ENCODE measurements around the gene RARG.
A peak's percentile ranks its signal among the peaks of the same experiment; 100 is the strongest.

The RARG gene

GRCh38 chr12:53223389-53224060 lies 8.5 kb downstream of the RARG start:
- peak; percentile 77 for DNase-seq (ENCODE audit: low spot score)

- DNase-seq (ENCODE audit: low spot score), result no peak
Measured at GRCh38 chr12:53222806-53223261, 9.2 kb downstream of the RARG start.

DNA sequence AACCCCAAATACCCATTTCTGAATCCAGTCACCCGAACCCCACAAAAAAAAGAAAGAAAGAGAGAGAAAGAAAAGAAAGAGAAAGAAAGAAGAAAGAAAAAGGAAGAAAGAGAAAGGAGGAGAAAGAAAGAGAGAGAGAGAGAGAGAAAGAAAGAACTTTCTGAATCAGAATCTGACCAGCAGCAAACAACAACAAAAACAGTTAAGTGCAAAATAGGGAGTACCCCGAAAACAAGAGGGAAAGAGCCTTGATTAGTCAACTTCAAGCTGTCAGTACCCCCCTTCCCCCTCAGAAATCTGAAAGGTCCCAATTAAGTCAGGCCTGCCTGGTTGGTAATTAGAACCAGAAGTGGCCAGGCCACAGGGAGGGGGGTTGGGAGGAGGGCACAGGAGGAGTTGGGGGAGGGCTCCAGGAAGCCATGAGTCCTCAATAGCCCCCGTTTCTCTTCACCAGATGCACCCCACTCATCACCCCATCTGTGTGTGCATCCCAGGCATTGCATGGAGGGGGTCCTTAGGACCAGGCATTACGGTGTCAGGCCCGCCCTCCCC lies 9.8 kb downstream of the RARG start:
- DNase-seq (ENCODE audit: low spot score), result no peak

- DNase-seq (ENCODE audit: low spot score), result peak; percentile 69
Measured at GRCh38 chr12:53221203-53222080, 10.6 kb downstream of the RARG start.

DNA sequence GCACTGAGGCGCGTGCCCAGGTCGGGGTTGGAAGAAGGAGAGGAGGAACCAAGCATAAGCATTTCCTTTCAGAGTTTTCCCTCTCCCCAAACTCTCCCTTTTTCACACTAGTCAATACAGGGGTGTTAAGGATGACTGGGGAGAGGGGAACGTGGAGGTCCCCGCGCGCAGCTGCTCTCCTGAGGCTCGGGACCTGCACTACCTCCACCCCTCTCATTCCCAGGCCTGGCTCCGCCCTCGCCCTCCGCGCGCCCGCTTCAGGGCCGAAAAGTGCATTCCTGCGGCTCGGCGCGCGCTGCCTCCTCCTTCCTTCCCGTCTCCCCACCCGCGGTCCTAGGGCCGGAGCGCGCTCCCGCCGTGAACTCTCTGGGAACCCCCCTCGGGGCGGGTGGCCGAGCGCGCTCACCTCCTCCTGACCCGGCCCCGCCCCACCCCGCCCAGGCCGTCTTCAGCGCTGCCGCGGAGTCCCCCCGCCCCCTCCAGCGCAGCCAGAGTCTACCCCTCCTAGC lies 11.3 kb downstream of the RARG start:
- DNase-seq (ENCODE audit: low spot score), result peak; percentile 81

- DNase-seq (ENCODE audit: low spot score), result peak; percentile 86
Measured at GRCh38 chr12:53219956-53220693, 11.9 kb downstream of the RARG start.

DNA sequence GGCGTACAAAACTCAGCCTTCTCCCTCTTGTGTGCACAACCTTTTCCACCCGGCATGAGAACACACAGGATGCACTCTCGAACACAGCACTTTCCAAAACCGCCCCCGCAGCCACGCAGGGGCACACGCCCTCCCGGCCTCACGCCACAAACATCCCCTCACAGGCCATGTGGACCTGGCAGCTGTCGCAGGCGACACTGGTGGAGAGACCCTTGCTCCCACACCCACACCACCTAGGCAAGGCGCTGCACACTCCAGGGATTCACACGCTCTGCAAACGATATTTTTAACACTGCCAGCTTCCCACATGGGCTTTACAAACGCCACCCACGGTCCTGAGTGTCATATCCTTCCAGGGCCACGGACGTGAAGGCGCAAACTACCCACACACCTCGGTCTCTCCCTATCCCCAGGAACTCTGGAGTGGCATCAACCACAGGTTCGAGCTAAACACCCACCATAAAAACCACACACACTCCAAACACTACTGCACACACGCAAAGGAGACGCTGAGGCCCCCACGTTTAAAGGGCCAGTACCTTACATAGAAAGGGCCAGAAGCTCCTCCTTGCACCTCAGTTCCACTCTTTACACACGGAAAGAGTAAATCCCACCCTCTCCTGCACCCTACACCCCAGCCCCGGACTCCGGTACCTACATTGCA lies 12.6 kb downstream of the RARG start:
- DNase-seq (ENCODE audit: low spot score), result no peak

- DNase-seq (ENCODE audit: low spot score), result no peak
Measured at GRCh38 chr12:53218551-53219291, 13.3 kb downstream of the RARG start.

DNA sequence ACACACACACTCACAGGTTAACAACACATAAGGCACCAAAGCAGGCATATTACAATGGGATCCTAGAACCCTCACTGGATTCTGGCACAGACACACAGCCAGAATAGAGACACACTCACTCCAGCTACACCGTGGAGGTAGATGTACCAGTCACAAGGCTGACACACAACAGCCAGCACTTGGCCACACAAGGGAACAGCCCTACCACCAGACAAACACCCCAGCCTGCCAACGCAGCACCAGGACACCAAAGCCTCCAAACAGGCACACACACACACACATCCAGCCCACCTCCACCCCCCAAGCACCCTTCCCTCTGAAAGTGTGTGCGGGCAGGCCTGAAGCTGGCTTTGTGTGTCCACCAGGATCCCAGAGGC lies 14.1 kb downstream of the RARG start:
- DNase-seq (ENCODE audit: low spot score), result no peak

- no peak for DNase-seq (ENCODE audit: low spot score)
Measured at GRCh38 chr12:53217051-53217930, 14.7 kb downstream of the RARG start.

GRCh38 chr12:53215497-53215896 lies 16.5 kb downstream of the RARG start:
- DNase-seq (ENCODE audit: low spot score), result no peak

GRCh38 chr12:53214687-53215455 lies 17.1 kb downstream of the RARG start:
- DNase-seq (ENCODE audit: low spot score), result no peak

- no peak for DNase-seq (ENCODE audit: low spot score)
Measured at GRCh38 chr12:53214221-53214620, 17.8 kb downstream of the RARG start.

GRCh38 chr12:53213348-53213747 lies 18.7 kb downstream of the RARG start:
- DNase-seq (ENCODE audit: low spot score), result peak; percentile 90

- DNase-seq (ENCODE audit: low spot score), result no peak
Measured at GRCh38 chr12:53212931-53213330, 19.1 kb downstream of the RARG start.

DNA sequence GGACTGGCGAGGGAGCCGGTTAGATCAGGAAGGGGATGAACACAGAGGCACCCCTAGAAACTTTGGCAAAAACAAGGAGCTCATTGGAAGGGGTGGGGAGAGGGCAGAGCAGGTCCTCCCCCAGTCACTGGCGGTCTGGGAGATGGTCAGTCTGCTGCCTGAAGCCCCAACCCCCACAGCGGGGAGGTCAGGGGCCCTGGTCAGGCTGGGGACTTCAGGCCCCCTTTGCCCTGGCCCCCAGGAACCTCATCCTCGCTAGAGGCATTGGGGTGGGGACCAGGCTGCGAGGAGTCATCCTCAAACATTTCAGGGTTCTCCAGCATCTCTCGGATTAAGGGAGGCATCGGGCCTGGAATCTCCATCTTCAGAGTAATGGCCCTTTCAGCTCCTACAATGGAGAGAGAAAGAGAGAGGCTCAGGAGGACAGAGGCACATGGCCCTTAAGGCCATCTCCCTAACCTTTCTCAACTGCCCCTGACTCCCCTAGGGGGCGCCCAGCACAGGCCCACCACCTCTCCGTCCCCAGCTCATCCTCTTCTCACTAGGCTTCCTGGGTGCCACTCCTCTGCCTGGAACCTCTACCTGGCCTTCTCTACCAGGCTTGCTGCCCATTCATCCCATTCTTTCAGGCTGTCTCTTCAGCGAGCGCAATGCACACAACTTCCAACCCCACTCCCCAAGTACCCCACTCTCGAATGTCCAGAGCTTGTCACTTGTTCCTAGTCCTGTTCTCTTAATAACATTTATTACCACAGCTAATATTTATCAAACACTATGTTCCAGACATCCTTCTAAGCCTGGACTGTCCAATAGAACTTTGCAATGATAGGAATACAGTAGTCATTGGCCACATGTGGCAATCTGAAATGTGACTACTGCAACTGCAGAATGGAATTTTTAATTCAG lies 20.3 kb downstream of the RARG start:
- DNase-seq (ENCODE audit: low spot score), result no peak

- no peak for DNase-seq (ENCODE audit: low spot score)
Measured at GRCh38 chr12:53210843-53211242, 21.2 kb downstream of the RARG start.

- no peak for DNase-seq (ENCODE audit: low spot score)
Measured at GRCh38 chr12:53208877-53209463, 23.0 kb downstream of the RARG start.

Data from Ammon's horn (tissue), 1 donor.